Measurements from ENCODE around the gene DNAH14. TPM values are rescaled to one million over a fixed set of nuclear protein-coding genes. Genes with fewer than 3 reads are reported as not detected.
"Not testable (repeated sequence)": the region's sequence is repeated elsewhere in the genome, so short reads cannot be mapped to it uniquely, and the experiment has no call there.

DNAH14 gene
- total RNA-seq, 1 experiment from 2014 or later = 69.7 TPM

GRCh38 chr1:224938652-224939051 is 9.2 kb downstream of the DNAH14 start:
- peaks cover 58% of the 10 kb centered on the region for H3K9me3 Mint-ChIP-seq (ENCODE audit: unreplicated experiment)
- BruUV-seq (replicated peaks) = no TSS peak
- intact Hi-C loops (cut with micrococcal nuclease) = no loop called here
- no peak for TF ChIP-seq CTCF (IDR thresholded peaks at IDR 0.05; ENCODE audit: unreplicated experiment)
- no peak overlapping the region for H3K4me3 Mint-ChIP-seq (ENCODE audit: unreplicated experiment)
- ChIA-PET POLR2A (interaction anchor here (0.6 to 0.8 kb wide), 2 partner anchors 16 to 28 kb away, joined by 3 to 5 read pairs; no protein-coding TSS in a partner anchor), CTCF (interaction anchor here (1.1 kb wide), 1 partner anchor 16 kb away, joined by 7 read pairs; no protein-coding TSS in a partner anchor)
- no peak overlapping the region for H3K27ac Mint-ChIP-seq (ENCODE audit: low read depth, unreplicated experiment)
- H3K4me1 Mint-ChIP-seq (ENCODE audit: insufficient read depth, unreplicated experiment) = no peaks in the 10 kb centered on the region
- DNase-seq (ENCODE audit: unreplicated experiment) = no peak
- H3K36me3 Mint-ChIP-seq (ENCODE audit: insufficient read depth, unreplicated experiment) = no peaks in the 10 kb centered on the region
- H3K27me3 Mint-ChIP-seq (ENCODE audit: insufficient read depth, unreplicated experiment) = no peaks in the 10 kb centered on the region

GRCh38 chr1:224939844-224940425 is 10.5 kb downstream of the DNAH14 start:
- H3K9me3 Mint-ChIP-seq (ENCODE audit: unreplicated experiment) = peaks cover 49% of the 10 kb centered on the region
- TF ChIP-seq CTCF (IDR thresholded peaks at IDR 0.05; ENCODE audit: unreplicated experiment) = no peak
- no peaks in the 10 kb centered on the region for H3K36me3 Mint-ChIP-seq (ENCODE audit: insufficient read depth, unreplicated experiment)
- no peak overlapping the region for H3K4me3 Mint-ChIP-seq (ENCODE audit: unreplicated experiment)
- DNase-seq (ENCODE audit: unreplicated experiment) = no peak
- H3K27ac Mint-ChIP-seq (ENCODE audit: low read depth, unreplicated experiment) = no peak overlapping the region
- ChIA-PET POLR2A (interaction anchor here (1.1 to 1.2 kb wide), 2 partner anchors 10 to 14 kb away, joined by 3 to 5 read pairs; no protein-coding TSS in a partner anchor), CTCF (interaction anchor here (0.6 to 1.4 kb wide), 4 partner anchors 10 to 426 kb away, joined by 3 to 13 read pairs (median 5); no protein-coding TSS in a partner anchor)
- no TSS peak for BruUV-seq (replicated peaks)
- no peaks in the 10 kb centered on the region for H3K4me1 Mint-ChIP-seq (ENCODE audit: insufficient read depth, unreplicated experiment)
- intact Hi-C loops (cut with micrococcal nuclease) = no loop called here
- no peaks in the 10 kb centered on the region for H3K27me3 Mint-ChIP-seq (ENCODE audit: insufficient read depth, unreplicated experiment)

- peaks cover 46% of the 10 kb centered on the region for H3K9me3 Mint-ChIP-seq (ENCODE audit: unreplicated experiment)
- CTCF ChIA-PET = interaction anchor here (0.6 kb wide), 1 partner anchor 258 kb away, joined by 3 read pairs; no protein-coding TSS in a partner anchor
- POLR2A ChIA-PET; H3K27ac Mint-ChIP-seq (ENCODE audit: low read depth, unreplicated experiment); H3K4me1 Mint-ChIP-seq (ENCODE audit: insufficient read depth, unreplicated experiment); H3K27me3 Mint-ChIP-seq (ENCODE audit: insufficient read depth, unreplicated experiment); intact Hi-C loops (cut with micrococcal nuclease); H3K36me3 Mint-ChIP-seq (ENCODE audit: insufficient read depth, unreplicated experiment); DNase-seq (ENCODE audit: unreplicated experiment); BruUV-seq (replicated peaks); H3K4me3 Mint-ChIP-seq (ENCODE audit: unreplicated experiment): not testable (repeated sequence)
These were observed 11.3 kb downstream of the DNAH14 start for GRCh38 chr1:224940735-224941134.

- ChIA-PET POLR2A (interaction anchor here (0.7 to 1.1 kb wide), 3 partner anchors 11 to 70 kb away, joined by 3 to 4 read pairs (median 4); no protein-coding TSS in a partner anchor), CTCF (interaction anchor here (0.6 to 0.7 kb wide), 2 partner anchors 248 to 612 kb away, joined by 3 to 5 read pairs; no protein-coding TSS in a partner anchor)
- DNase-seq (ENCODE audit: unreplicated experiment); H3K36me3 Mint-ChIP-seq (ENCODE audit: insufficient read depth, unreplicated experiment); BruUV-seq (replicated peaks); H3K4me3 Mint-ChIP-seq (ENCODE audit: unreplicated experiment); H3K27me3 Mint-ChIP-seq (ENCODE audit: insufficient read depth, unreplicated experiment); H3K4me1 Mint-ChIP-seq (ENCODE audit: insufficient read depth, unreplicated experiment); H3K27ac Mint-ChIP-seq (ENCODE audit: low read depth, unreplicated experiment); intact Hi-C loops (cut with micrococcal nuclease): not testable (repeated sequence)
- H3K9me3 Mint-ChIP-seq (ENCODE audit: unreplicated experiment) = peaks cover 18% of the 10 kb centered on the region
These were observed 16.3 kb downstream of the DNAH14 start for GRCh38 chr1:224945651-224946348.

- H3K4me1 Mint-ChIP-seq (ENCODE audit: insufficient read depth, unreplicated experiment); H3K4me3 Mint-ChIP-seq (ENCODE audit: unreplicated experiment); DNase-seq (ENCODE audit: unreplicated experiment); POLR2A ChIA-PET; intact Hi-C loops (cut with micrococcal nuclease); CTCF ChIA-PET; H3K36me3 Mint-ChIP-seq (ENCODE audit: insufficient read depth, unreplicated experiment); BruUV-seq (replicated peaks); H3K27ac Mint-ChIP-seq (ENCODE audit: low read depth, unreplicated experiment); H3K27me3 Mint-ChIP-seq (ENCODE audit: insufficient read depth, unreplicated experiment): not testable (repeated sequence)
- H3K9me3 Mint-ChIP-seq (ENCODE audit: unreplicated experiment) = peaks cover 18% of the 10 kb centered on the region
These were observed 16.8 kb downstream of the DNAH14 start for GRCh38 chr1:224946349-224946691.
